Measurements from ENCODE around the gene NLRC3. TPM values are rescaled to one million over a fixed set of nuclear protein-coding genes. Genes with fewer than 3 reads are reported as not detected.

NLRC3 gene
- total RNA-seq, 1 donor = under 0.01 TPM

DNA sequence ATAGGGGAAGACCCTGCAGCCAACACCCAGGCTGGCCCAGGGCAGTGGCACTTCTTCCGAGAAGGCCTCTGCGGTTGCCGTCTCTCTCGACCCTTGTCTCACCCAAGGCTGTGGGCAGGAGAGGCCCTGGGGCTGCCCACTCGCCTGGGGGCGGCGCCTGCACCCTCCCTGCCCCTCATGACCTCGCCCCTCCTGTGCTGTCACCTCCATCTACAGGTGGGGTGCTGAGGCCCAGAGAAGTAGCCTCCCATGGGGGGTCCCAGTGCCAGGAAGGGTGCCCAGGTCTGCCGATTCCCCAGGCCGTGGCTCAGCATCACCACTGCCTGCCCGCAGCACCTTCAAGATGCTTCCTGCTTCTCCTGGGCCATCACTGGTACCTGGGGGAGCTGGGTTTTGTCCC, 992 bp downstream of the NLRC3 start:
- Histone ChIP-seq H2AFZ (ENCODE audit: low read length) (no peak overlapping the region), H3K9me3 (ENCODE audit: low read depth, low read length) (no peaks in the 10 kb centered on the region), H3K4me1 (ENCODE audit: insufficient read depth, low read length) (no peaks in the 10 kb centered on the region), H4K20me1 (ENCODE audit: insufficient read depth, low read length) (no peaks in the 10 kb centered on the region), H3K4me3 (ENCODE audit: insufficient read depth, low read length) (no peak overlapping the region), H3K27ac (ENCODE audit: low read depth, low read length) (no peak overlapping the region), H3K79me2 (ENCODE audit: insufficient read depth, low read length) (no peaks in the 10 kb centered on the region), H3K27me3 (ENCODE audit: insufficient read depth, low read length) (no peaks in the 10 kb centered on the region), H3K4me2 (ENCODE audit: insufficient read depth, low read length) (no peak overlapping the region), H3K36me3 (ENCODE audit: insufficient read depth, low read length) (no peaks in the 10 kb centered on the region)
- TF ChIP-seq CTCF (IDR thresholded peaks at IDR 0.05; ENCODE audit: extremely low read depth, low read depth, low read length) = no peak
- DNase-seq (ENCODE audit: insufficient read length, low spot score, missing footprints) = no peak

DNA sequence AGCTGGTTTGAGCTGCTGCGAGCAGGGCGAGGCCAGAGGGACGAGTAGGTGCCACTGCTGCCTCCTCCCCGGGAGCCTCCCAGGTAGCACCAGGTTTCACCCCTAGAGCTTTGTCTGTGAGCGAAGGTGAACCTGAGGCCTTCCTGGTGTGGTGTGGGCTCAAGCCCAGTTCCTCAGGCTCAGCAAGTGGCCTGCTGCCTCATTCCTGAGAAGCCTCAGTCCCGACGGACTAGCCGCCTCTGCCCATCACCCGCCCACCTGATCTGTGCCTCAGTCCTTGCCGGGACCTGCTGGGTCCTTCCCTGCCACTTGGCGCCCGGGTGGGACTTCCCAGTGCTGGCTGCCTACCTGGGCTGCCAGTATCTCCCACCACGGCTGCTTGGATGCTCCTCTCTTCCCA, 1.7 kb downstream of the NLRC3 start:
- H3K79me2 ChIP-seq (ENCODE audit: insufficient read depth, low read length) = no peaks in the 10 kb centered on the region
- H4K20me1 ChIP-seq (ENCODE audit: insufficient read depth, low read length) = no peaks in the 10 kb centered on the region
- no peak overlapping the region for H3K4me3 ChIP-seq (ENCODE audit: insufficient read depth, low read length)
- TF ChIP-seq CTCF (IDR thresholded peaks at IDR 0.05; ENCODE audit: extremely low read depth, low read depth, low read length) = no peak
- H3K27ac ChIP-seq (ENCODE audit: low read depth, low read length) = no peak overlapping the region
- H3K36me3 ChIP-seq (ENCODE audit: insufficient read depth, low read length) = no peaks in the 10 kb centered on the region
- H3K27me3 ChIP-seq (ENCODE audit: insufficient read depth, low read length) = no peaks in the 10 kb centered on the region
- no peaks in the 10 kb centered on the region for H3K4me1 ChIP-seq (ENCODE audit: insufficient read depth, low read length)
- H2AFZ ChIP-seq (ENCODE audit: low read length) = no peak overlapping the region
- DNase-seq (ENCODE audit: insufficient read length, low spot score, missing footprints) = no peak
- H3K9me3 ChIP-seq (ENCODE audit: low read depth, low read length) = no peaks in the 10 kb centered on the region
- H3K4me2 ChIP-seq (ENCODE audit: insufficient read depth, low read length) = no peak overlapping the region

DNA sequence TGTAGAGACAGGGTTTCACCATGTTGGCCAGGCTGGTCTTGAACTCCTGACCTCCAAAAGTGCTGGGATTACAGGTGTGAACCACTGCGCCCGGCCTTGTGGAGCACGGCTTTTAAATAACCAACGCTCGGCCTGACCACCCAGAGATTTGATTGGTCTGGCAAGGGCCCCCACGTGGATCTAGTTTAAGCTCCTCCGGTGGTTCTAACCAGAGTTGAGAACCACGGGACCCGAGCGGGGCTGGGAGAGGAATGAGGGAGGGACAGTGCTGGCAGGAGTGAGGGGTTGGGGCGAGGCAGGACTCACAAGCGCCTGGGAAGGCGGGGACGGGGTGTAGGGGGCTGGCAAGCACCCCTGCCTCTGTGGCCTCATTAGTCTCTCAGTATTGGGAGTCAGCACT, 3.0 kb downstream of the NLRC3 start:
- H3K4me1 ChIP-seq (ENCODE audit: insufficient read depth, low read length) = no peaks in the 10 kb centered on the region
- no peaks in the 10 kb centered on the region for H3K79me2 ChIP-seq (ENCODE audit: insufficient read depth, low read length)
- H3K27me3 ChIP-seq (ENCODE audit: insufficient read depth, low read length) = no peaks in the 10 kb centered on the region
- no peaks in the 10 kb centered on the region for H4K20me1 ChIP-seq (ENCODE audit: insufficient read depth, low read length)
- no peaks in the 10 kb centered on the region for H3K36me3 ChIP-seq (ENCODE audit: insufficient read depth, low read length)
- no peak overlapping the region for H3K27ac ChIP-seq (ENCODE audit: low read depth, low read length)
- no peaks in the 10 kb centered on the region for H3K9me3 ChIP-seq (ENCODE audit: low read depth, low read length)
- no peak overlapping the region for H2AFZ ChIP-seq (ENCODE audit: low read length)
- TF ChIP-seq CTCF (IDR thresholded peaks at IDR 0.05; ENCODE audit: extremely low read depth, low read depth, low read length) = no peak
- H3K4me2 ChIP-seq (ENCODE audit: insufficient read depth, low read length) = no peak overlapping the region
- H3K4me3 ChIP-seq (ENCODE audit: insufficient read depth, low read length) = no peak overlapping the region
- DNase-seq (ENCODE audit: insufficient read length, low spot score, missing footprints) = no peak

- TF ChIP-seq CTCF (IDR thresholded peaks at IDR 0.05; ENCODE audit: extremely low read depth, low read depth, low read length) = no peak
- no peak overlapping the region for H3K4me2 ChIP-seq (ENCODE audit: insufficient read depth, low read length)
- H3K9me3 ChIP-seq (ENCODE audit: low read depth, low read length) = no peaks in the 10 kb centered on the region
- no peaks in the 10 kb centered on the region for H4K20me1 ChIP-seq (ENCODE audit: insufficient read depth, low read length)
- DNase-seq (ENCODE audit: insufficient read length, low spot score, missing footprints) = no peak
- H3K4me1 ChIP-seq (ENCODE audit: insufficient read depth, low read length) = no peaks in the 10 kb centered on the region
- H3K27me3 ChIP-seq (ENCODE audit: insufficient read depth, low read length) = no peaks in the 10 kb centered on the region
- H3K4me3 ChIP-seq (ENCODE audit: insufficient read depth, low read length) = no peak overlapping the region
- H3K79me2 ChIP-seq (ENCODE audit: insufficient read depth, low read length) = no peaks in the 10 kb centered on the region
- H3K27ac ChIP-seq (ENCODE audit: low read depth, low read length) = no peak overlapping the region
- no peak overlapping the region for H2AFZ ChIP-seq (ENCODE audit: low read length)
- no peaks in the 10 kb centered on the region for H3K36me3 ChIP-seq (ENCODE audit: insufficient read depth, low read length)
These were observed 3.9 kb downstream of the NLRC3 start for GRCh38 chr16:3573146-3573815.

Data from osteoblast (primary cell).